ENCODE results near the gene GIGYF1.

The GIGYF1 gene

DNA sequence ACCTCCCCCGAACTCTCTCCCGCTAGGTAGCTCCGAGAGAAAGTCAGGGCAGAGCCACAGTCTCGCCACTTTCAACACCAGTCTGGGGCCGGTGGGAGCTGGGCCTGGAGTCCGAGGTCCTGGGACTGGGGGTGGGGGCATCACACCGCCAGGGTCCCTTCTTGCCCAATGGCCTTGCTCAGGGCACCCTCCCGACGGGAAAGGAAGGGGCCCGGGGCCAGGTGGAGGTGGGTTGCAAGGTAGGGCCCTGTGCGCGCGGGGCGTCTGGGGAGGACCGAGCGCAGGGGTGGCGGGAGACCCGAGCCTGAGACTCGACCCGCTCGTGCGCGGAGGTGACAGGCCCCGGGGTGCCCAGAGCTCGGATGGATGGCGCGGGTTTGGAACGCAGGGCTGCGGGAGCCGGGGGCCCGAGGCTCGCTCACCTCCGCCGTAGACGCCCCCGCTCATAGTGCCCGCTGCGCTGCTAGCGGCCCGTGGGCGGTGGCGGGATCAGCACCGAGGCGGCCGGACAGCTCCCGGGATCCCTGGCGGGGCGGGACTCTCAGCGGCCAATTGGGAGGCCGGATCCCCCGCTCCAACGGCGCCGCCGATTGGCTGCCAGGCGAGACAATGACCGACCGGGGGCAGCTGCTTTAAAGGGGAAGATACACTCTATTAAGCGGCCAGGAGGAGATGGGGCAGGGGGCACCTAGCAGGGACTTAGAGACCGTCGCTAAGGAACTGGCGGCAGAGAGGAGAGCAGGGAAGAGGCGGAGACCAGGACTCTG, 38.0 kb downstream of the GIGYF1 start, which contains the start of gene ACTL6B:
TSS of gene ACTL6B (minus strand) at position 541 of the 767 bp plus-strand sequence. CDS start at position 447, 94 bp downstream.
- POLR2A ChIA-PET, result no interaction called here
- no peak within 1 kb of the TSS for H3K4me3 ChIP-seq (ENCODE audit: low read depth, low read length)
- TF ChIP-seq, protein P1, sequence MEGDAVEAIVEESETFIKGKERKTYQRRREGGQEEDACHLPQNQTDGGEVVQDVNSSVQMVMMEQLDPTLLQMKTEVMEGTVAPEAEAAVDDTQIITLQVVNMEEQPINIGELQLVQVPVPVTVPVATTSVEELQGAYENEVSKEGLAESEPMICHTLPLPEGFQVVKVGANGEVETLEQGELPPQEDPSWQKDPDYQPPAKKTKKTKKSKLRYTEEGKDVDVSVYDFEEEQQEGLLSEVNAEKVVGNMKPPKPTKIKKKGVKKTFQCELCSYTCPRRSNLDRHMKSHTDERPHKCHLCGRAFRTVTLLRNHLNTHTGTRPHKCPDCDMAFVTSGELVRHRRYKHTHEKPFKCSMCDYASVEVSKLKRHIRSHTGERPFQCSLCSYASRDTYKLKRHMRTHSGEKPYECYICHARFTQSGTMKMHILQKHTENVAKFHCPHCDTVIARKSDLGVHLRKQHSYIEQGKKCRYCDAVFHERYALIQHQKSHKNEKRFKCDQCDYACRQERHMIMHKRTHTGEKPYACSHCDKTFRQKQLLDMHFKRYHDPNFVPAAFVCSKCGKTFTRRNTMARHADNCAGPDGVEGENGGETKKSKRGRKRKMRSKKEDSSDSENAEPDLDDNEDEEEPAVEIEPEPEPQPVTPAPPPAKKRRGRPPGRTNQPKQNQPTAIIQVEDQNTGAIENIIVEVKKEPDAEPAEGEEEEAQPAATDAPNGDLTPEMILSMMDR (IDR thresholded peaks at IDR 0.05; ENCODE audit: insufficient read depth, low read length, missing control alignments), result no peak
- CTCF ChIA-PET, result interaction anchor here (0.9 to 1.0 kb wide), 2 partner anchors 22 to 96 kb away, joined by 4 read pairs; no protein-coding TSS in a partner anchor
- no peak for DNase-seq (ENCODE audit: low read depth, low spot score)

DNA sequence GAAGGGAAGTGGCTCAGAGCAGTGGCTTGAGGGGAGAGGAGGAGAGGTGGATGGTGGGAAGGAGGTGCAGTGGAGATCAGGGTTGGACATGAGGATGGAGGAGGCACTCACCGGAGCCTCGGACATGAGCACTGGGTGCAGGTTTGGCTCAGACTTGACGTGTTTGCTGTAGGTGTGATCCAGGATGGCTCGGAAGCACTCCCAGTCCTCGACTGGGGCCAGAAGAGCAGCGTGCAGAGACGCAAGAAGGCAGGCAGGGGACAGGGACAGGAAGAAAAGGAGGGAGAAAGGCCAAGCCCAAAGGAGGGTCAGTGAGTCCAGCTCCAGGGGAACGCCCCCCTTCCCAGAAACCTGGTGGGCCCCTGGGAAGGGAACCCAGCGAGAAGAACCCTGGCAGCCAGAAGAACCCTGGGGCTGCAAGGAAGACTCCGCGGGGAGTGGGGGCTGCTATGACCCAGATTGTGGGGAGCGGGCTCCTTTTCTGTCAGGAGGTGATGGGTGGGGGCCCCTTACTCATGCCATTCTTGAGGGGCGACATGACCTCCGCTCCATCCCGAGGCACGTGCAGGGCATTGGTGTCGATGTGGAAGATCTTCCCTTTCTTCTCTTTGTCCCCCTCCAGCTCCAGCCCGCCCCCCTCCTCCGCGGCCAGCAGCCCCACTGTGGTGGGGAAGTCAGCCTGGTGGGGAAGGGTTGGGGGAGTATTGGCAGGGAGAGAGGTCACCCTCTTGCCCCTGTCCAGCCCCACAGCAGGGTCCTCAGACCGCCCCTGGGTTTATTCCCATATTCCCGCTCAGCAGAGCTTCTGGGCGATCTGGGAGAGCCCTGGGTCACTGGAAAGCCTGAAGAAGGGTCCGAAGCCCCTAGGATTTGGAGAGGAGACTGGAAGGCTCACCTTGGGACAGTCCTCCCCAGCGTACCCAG, 38.9 kb downstream of the GIGYF1 start:
- ChIA-PET POLR2A (no interaction called here), CTCF (interaction anchor here (1.0 kb wide), 1 partner anchor 37 kb away, joined by 3 read pairs; no protein-coding TSS in a partner anchor)
- TF ChIP-seq, protein P1 (IDR thresholded peaks at IDR 0.05; ENCODE audit: insufficient read depth, low read length, missing control alignments), result no peak
- H3K4me3 ChIP-seq (ENCODE audit: low read depth, low read length), result no peak overlapping the region
- no peak for DNase-seq (ENCODE audit: low read depth, low spot score)

DNA sequence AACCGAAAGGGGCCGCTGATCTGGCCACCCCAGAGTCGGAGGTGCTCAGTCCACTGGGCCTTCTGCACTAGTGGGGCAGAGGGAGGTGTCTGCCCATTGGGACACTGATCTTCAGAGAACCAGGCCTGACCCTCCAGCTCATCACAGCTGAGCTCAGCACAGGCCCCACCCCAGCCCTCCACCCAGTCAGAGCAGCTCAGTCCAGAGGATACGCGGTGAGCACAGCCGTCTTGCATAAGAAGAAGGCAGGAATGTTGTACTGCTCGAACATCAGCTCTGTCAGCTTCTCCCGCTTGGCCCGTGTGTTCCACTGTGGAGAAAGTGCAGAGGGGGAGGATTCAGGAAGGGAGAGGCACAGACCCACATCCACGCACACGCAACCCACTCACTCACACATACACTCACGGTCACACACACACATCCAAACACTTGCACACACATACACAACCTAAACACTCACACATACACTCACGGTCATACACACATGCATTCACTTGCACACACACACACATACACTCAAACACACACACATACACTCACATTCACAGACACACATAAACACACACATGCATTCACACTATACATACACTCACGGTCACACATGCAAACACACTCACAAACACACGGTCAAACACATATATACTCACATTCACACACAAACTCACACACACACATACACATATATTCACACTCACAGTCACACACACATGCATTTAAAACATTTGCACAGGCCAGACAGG, 44.1 kb downstream of the GIGYF1 start:
- no peak for DNase-seq (ENCODE audit: low read depth, low spot score)
- TF ChIP-seq, protein P1 (IDR thresholded peaks at IDR 0.05; ENCODE audit: insufficient read depth, low read length, missing control alignments), result no peak
- ChIA-PET CTCF (no interaction called here), POLR2A (no interaction called here)
- no peak overlapping the region for H3K4me3 ChIP-seq (ENCODE audit: low read depth, low read length)

DNA sequence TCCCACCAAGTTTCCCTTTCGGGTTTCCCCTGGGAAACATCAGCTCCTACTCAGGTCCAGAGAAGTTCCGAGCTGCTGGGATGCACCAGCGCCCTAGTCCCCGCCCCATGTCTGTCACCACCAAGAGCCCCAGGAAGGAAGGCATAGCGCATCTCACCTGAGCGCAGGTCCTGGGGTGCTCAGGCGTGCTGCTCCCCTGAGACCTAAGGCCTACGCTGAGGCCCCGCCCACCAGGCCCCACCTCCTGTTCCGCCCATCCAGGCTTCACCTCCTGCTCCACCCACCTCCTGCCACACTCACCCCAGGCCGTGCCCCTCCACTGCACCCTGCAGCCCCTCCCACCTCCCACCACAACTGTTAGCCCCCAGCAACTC, 51.5 kb downstream of the GIGYF1 start:
- ChIA-PET CTCF (no interaction called here), POLR2A (no interaction called here)
- no peak overlapping the region for H3K4me3 ChIP-seq (ENCODE audit: low read depth, low read length)
- DNase-seq (ENCODE audit: low read depth, low spot score), result no peak
- TF ChIP-seq, protein P1 (IDR thresholded peaks at IDR 0.05; ENCODE audit: insufficient read depth, low read length, missing control alignments), result no peak

DNA sequence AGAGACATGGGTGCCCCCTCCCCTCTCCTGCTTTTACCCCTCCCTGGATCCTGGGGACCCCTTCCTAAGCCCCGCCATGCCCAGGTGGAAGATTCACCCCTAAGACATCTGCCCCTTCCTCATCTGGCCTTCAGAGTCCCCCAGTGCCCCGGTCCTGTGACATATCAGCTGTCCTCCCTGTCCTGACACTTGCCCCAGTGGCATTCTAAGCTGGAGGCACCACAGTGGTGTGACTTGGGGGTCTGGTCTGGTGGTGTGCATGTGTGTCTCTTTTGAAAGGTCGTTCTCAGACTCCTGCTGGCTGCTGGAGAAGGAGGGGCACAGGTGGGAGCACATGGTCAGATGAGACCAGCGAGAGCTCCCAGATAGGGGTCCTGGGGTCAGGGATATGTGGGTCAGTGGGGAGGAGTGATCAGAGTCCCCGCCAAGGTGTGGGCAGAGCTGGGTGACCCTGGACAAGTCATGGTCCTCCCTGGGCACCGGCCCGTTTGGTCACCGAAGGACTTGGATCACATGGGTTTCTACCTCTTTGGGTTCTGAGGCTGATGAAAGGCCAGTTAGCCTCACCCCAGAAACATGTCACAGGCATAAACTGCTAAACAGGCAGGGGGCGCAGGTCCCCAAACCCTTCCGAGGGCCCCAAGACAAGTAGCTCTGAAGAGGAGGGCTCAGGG, 52.1 kb downstream of the GIGYF1 start:
- ChIA-PET POLR2A (no interaction called here), CTCF (no interaction called here)
- H3K4me3 ChIP-seq (ENCODE audit: low read depth, low read length), result no peak overlapping the region
- DNase-seq (ENCODE audit: low read depth, low spot score), result no peak
- TF ChIP-seq, protein P1 (IDR thresholded peaks at IDR 0.05; ENCODE audit: insufficient read depth, low read length, missing control alignments), result no peak
